ENCODE data around the gene SDK1. TPM values are rescaled to one million over a fixed set of nuclear protein-coding genes. Genes with fewer than 3 reads are reported as not detected.

The SDK1 gene
- total RNA-seq, 1 donor from 2014 or later = 37.6 TPM

DNA sequence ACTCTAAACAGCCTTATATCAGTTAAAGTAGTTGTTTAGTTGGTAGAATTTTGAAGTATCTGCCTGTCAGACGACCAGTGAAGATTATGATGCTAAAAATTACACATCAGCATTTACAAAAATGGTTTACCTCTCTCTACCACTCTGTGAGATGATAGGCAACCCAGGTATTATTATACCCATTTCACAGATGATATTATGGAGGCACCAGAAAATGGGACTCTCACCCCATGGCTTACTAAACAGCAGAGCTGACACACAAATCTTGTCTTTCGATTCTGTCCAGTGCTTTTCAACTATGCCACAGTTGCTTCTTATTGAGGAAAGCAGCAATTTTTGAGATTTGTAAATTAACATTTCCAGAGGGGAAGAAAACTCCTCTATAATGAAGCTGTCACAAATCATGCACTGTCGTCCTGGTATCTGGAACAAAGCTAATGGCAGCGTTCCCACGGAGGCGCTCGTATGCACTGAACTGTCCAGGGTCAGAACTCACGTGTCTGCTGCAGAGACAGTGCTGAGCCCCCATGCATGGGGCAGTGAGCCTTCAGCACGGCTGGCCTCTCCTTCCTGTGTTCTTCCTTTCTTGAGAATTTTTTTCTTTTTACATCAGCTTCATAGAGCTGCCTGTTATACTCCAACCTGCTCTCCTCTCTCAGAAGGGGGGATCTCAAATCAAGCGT is 381.1 kb downstream of the SDK1 start:
- H3K9me3 Mint-ChIP-seq (ENCODE audit: low read depth) = no peaks in the 10 kb centered on the region
- TF ChIP-seq, protein P1, sequence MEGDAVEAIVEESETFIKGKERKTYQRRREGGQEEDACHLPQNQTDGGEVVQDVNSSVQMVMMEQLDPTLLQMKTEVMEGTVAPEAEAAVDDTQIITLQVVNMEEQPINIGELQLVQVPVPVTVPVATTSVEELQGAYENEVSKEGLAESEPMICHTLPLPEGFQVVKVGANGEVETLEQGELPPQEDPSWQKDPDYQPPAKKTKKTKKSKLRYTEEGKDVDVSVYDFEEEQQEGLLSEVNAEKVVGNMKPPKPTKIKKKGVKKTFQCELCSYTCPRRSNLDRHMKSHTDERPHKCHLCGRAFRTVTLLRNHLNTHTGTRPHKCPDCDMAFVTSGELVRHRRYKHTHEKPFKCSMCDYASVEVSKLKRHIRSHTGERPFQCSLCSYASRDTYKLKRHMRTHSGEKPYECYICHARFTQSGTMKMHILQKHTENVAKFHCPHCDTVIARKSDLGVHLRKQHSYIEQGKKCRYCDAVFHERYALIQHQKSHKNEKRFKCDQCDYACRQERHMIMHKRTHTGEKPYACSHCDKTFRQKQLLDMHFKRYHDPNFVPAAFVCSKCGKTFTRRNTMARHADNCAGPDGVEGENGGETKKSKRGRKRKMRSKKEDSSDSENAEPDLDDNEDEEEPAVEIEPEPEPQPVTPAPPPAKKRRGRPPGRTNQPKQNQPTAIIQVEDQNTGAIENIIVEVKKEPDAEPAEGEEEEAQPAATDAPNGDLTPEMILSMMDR (IDR thresholded peaks at IDR 0.05; ENCODE audit: unreplicated experiment) = no peak
- peaks cover 7% of the 10 kb centered on the region for H3K36me3 Mint-ChIP-seq (ENCODE audit: insufficient read depth)
- H3K4me1 Mint-ChIP-seq (ENCODE audit: low read depth) = peaks cover 17% of the 10 kb centered on the region
- DNase-seq (ENCODE audit: low spot score, unreplicated experiment) = no peak
- no peak overlapping the region for H3K4me3 Mint-ChIP-seq (ENCODE audit: low read depth)
- no peaks in the 10 kb centered on the region for H3K27me3 Mint-ChIP-seq
- H3K27ac Mint-ChIP-seq = peak overlapping the region; percentile 26

DNA sequence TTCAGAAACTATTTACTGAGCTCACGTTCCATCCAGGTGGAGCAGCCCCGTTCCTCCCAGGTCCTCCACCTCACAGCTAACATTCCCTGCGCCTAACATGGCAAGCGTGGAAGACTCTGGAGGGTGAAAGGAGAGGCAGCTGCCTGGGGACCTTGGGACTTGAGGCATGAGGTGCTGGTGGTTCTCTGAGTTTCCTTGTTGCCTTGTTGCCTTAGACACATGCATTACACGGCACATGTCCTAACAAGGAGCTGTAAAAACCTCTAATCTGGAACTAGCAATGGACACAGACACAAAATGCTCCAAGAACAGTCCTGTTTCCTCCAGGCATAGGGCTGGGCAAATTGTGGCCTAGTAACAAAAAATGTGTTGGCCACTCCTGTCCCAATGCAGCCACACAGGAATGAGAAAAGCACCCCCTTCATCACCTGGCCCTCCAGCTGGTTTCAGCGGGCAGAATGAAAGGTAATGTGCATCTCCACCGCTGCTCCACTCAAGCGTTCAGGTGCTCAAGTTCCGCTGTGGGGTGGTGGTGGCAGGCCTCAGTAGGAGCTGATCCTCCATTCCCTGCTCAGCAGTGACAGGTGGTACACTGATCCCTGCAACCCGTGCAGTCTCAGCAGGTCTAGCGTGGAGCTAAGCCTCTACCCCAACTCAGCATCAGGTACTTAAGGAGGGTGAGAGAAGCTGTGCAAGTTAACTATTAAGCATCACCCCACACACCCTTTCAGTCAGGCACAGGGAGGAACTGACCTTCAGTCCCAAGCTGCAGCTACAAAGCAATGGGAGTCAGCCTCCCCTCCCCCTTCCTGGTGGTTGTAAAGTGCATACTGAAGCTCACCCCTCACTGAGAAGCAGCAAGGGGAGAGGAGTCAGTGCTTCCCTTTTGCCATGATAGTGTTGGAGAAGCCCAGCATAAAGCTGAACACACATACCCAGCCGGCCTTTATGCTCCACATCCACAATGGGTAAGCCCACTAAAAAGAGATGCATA is 382.8 kb downstream of the SDK1 start:
- H3K27me3 Mint-ChIP-seq = no peaks in the 10 kb centered on the region
- H3K4me3 Mint-ChIP-seq (ENCODE audit: low read depth) = no peak overlapping the region
- H3K27ac Mint-ChIP-seq = no peak overlapping the region

DNA sequence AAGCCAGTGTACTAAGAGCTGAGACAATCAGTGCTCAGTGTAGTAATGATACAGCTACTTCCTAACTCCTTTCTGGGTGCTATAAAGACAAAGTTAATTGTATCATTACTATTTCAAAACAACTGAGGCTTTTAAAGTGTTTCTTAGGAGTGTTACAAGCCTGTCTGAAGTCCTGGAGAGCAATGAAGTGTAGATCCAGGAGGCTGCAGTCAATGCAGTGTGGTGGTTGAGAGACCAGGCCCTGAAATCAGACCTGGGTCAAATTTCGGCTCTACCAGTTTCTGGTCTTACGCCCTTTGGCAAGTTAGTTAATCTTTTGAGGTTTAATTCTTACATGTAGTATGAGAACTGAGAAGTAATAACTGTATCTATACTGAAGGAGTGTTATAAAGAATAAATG is 387.0 kb downstream of the SDK1 start:
- DNase-seq (ENCODE audit: low spot score, unreplicated experiment) = no peak
- TF ChIP-seq, protein P1 (IDR thresholded peaks at IDR 0.05; ENCODE audit: unreplicated experiment) = no peak
- Mint-ChIP-seq H3K27me3 (no peaks in the 10 kb centered on the region), H3K36me3 (ENCODE audit: insufficient read depth) (peaks cover 15% of the 10 kb centered on the region), H3K4me1 (ENCODE audit: low read depth) (peaks cover 20% of the 10 kb centered on the region), H3K4me3 (ENCODE audit: low read depth) (no peak overlapping the region), H3K27ac (no peak overlapping the region), H3K9me3 (ENCODE audit: low read depth) (peaks cover 8% of the 10 kb centered on the region)

More for the DNA sequence above, 382.8 kb downstream of the SDK1 start:
- peaks cover 17% of the 10 kb centered on the region for H3K4me1 Mint-ChIP-seq (ENCODE audit: low read depth)
- TF ChIP-seq, protein P1 (IDR thresholded peaks at IDR 0.05; ENCODE audit: unreplicated experiment) = no peak
- H3K9me3 Mint-ChIP-seq (ENCODE audit: low read depth) = peaks cover 5% of the 10 kb centered on the region
- no peak for DNase-seq (ENCODE audit: low spot score, unreplicated experiment)
- H3K36me3 Mint-ChIP-seq (ENCODE audit: insufficient read depth) = peaks cover 11% of the 10 kb centered on the region

DNA sequence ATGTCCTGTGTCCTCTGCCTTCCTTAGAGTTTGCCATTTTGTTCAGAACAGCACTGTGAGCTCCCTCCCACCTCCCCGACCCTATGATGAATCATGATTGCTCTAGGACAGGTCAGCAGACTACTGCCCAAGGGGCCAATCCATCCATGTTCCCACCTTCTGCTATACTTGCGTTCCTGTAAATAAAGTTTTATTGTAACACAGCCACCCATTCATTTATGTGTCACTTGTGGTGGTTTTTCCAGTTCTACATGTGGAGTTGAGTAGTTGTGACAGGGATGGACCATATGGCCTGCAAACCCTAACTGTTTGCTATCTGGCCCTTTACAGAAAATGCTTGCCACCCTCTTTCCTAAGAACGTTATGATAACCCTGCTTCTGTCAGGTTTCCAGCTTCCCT is 387.8 kb downstream of the SDK1 start:
- Mint-ChIP-seq H3K4me3 (ENCODE audit: low read depth) (no peak overlapping the region), H3K4me1 (ENCODE audit: low read depth) (peaks cover 15% of the 10 kb centered on the region)

More for the DNA sequence above, 387.8 kb downstream of the SDK1 start:
- H3K9me3 Mint-ChIP-seq (ENCODE audit: low read depth) = peaks cover 8% of the 10 kb centered on the region
- DNase-seq (ENCODE audit: low spot score, unreplicated experiment) = no peak
- H3K27me3 Mint-ChIP-seq = no peaks in the 10 kb centered on the region
- peaks cover 15% of the 10 kb centered on the region for H3K36me3 Mint-ChIP-seq (ENCODE audit: insufficient read depth)
- H3K27ac Mint-ChIP-seq = no peak overlapping the region
- TF ChIP-seq, protein P1 (IDR thresholded peaks at IDR 0.05; ENCODE audit: unreplicated experiment) = no peak
